ENCODE data around the gene MYOF. TPM values are rescaled to one million over a fixed set of nuclear protein-coding genes. Genes with fewer than 3 reads are reported as not detected.

Gene MYOF
- total and polyA plus RNA-seq, 2 donors (not counting 1 experiment from before 2014, with no cell fraction given), result 298 to 314 TPM

DNA sequence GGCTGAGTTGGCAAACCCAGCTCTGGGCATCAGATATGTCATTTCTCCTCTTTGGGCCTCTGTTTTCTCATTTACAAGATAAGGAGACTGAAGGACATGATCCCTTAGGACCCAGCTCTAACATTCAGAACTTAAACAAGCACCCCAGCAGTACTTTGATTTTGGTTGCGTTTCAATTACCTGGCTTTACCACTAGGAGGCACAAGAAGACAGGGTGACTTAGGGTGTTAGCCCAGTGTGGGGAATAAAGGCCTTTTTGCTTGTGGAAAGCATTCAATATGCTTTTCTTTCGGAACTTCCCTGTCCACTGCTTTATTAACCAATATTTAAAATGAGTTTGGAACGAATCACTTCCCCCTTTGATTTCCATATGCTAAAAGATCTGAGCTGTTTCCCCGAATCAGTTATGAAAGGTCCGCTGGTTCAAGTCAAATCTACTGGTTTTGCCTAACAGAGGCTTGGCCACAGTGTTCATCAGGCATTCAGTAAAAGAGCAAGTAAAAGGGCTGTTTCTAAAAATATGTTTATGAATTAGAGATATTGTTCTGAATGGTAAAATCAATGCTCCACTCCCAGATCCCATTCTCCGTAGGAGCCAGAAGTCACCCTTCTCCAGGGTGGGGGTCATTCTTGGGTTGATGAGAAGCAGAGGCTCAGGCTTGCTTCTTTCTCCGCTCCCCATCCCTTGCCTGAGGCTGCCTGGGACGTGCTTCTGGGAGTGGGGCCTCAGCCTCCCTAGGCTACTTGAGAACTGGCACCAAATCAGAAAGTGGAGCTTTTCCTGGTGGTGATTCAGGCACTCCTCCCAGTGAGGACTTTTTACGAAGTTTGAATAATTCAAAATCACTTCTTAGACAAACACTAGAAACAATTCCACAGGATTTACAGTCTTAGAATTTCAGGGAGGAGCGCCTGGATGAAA is 105.5 kb downstream of the MYOF start:
- Histone ChIP-seq H3K4me1 (ENCODE audit: control insufficient read depth, extremely low read depth, insufficient read depth, low read length) (peaks cover 29% of the 10 kb centered on the region), H3K27me3 (ENCODE audit: control insufficient read depth, insufficient read depth, low read length) (no peaks in the 10 kb centered on the region), H2AFZ (ENCODE audit: low read length) (no peak overlapping the region), H3K79me2 (ENCODE audit: control insufficient read depth, insufficient read depth, low read length) (peaks cover 7% of the 10 kb centered on the region), H3K36me3 (ENCODE audit: control insufficient read depth, insufficient read depth, low read length) (peaks cover 22% of the 10 kb centered on the region), H4K20me1 (ENCODE audit: control insufficient read depth, extremely low read depth, insufficient read depth, low read length) (no peaks in the 10 kb centered on the region), H3K9ac (ENCODE audit: insufficient read depth, low read length) (peak overlapping the region; percentile 9), H3K9me3 (ENCODE audit: control insufficient read depth, insufficient read depth, low read depth, low read length) (no peaks in the 10 kb centered on the region), H3K27ac (ENCODE audit: insufficient read depth, low read length) (peak overlapping the region; percentile 80), H3K4me3 (replicated peaks in 1 of 4; ENCODE audit: control extremely low read depth in 1 of 4, insufficient read depth in 1 of 4, low read depth in 3 of 4, low read length in 4 of 4) (peak overlapping the region in 2 of 4 experiments; percentile 6 to 31), H3K4me2 (ENCODE audit: extremely low read depth, insufficient read depth, low read length) (peak overlapping the region; percentile 6)
- TF ChIP-seq EZH2 (IDR thresholded peaks at IDR 0.05; ENCODE audit: low read length, missing control alignments) (no peak), CTCF (conservative IDR thresholded peaks at IDR 0.05 in 1 of 2, IDR thresholded peaks at IDR 0.05 in 1 of 2; ENCODE audit: low read depth in 1 of 2, low read length in 2 of 2) (peak; percentile 91 to 98)
- peak; percentile 88 to 93 for DNase-seq (ENCODE audit: low read depth in 2 of 2)

DNA sequence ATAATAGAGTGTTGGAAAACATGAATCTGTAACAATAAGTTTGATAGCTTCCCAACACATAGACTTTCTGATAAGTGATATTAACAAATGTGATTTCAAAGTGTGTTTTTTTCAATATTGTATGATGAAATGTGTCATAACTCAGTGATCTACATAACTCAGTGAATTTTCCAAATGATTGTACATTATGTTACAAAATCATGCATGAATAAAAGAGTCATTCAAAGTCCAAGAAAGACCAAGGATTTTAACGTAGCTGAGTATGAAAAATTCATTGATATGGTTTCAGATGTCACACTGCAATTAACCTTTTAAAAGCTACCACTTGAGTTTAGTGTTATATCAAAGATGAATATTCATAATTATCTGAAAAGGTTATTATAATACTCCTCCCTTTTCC is 111.2 kb downstream of the MYOF start:
- H3K79me2 ChIP-seq (ENCODE audit: control insufficient read depth, insufficient read depth, low read length), result no peaks in the 10 kb centered on the region

More for the DNA sequence above, 111.2 kb downstream of the MYOF start:
- H3K27ac ChIP-seq (ENCODE audit: insufficient read depth, low read length), result no peak overlapping the region
- H3K27me3 ChIP-seq (ENCODE audit: control insufficient read depth, insufficient read depth, low read length), result no peaks in the 10 kb centered on the region
- no peak for DNase-seq (ENCODE audit: low read depth in 2 of 2)
- peaks cover 35% of the 10 kb centered on the region for H3K36me3 ChIP-seq (ENCODE audit: control insufficient read depth, insufficient read depth, low read length)
- no peaks in the 10 kb centered on the region for H4K20me1 ChIP-seq (ENCODE audit: control insufficient read depth, extremely low read depth, insufficient read depth, low read length)
- TF ChIP-seq EZH2 (IDR thresholded peaks at IDR 0.05; ENCODE audit: low read length, missing control alignments), result no peak
- TF ChIP-seq CTCF (conservative IDR thresholded peaks at IDR 0.05 in 1 of 2, IDR thresholded peaks at IDR 0.05 in 1 of 2; ENCODE audit: low read depth in 1 of 2, low read length in 2 of 2), result no peak
- H3K4me1 ChIP-seq (ENCODE audit: control insufficient read depth, extremely low read depth, insufficient read depth, low read length), result no peaks in the 10 kb centered on the region
- H3K4me3 ChIP-seq (replicated peaks in 1 of 4; ENCODE audit: control extremely low read depth in 1 of 4, insufficient read depth in 1 of 4, low read depth in 3 of 4, low read length in 4 of 4), result no peak overlapping the region
- H3K9ac ChIP-seq (ENCODE audit: insufficient read depth, low read length), result no peak overlapping the region
- no peak overlapping the region for H3K4me2 ChIP-seq (ENCODE audit: extremely low read depth, insufficient read depth, low read length)
- H2AFZ ChIP-seq (ENCODE audit: low read length), result no peak overlapping the region
- no peaks in the 10 kb centered on the region for H3K9me3 ChIP-seq (ENCODE audit: control insufficient read depth, insufficient read depth, low read depth, low read length)
